Stimulated activated CD4-positive, alpha-beta T cell treated with anti-CD3 and anti-CD28 coated beads, TNF-alpha, amount 100 ng/mL, for 1 hour (primary cell): ENCODE data around the gene CARD19.

Experiments
- DNase-seq, 3 donors: peaks; one replicate each; pipeline ENCODE4 v3.0.0-alpha.2; 2020; ENCODE audit warnings: low read depth in 3 of 3, low spot score in 1 of 3

The CARD19 gene

DNA sequence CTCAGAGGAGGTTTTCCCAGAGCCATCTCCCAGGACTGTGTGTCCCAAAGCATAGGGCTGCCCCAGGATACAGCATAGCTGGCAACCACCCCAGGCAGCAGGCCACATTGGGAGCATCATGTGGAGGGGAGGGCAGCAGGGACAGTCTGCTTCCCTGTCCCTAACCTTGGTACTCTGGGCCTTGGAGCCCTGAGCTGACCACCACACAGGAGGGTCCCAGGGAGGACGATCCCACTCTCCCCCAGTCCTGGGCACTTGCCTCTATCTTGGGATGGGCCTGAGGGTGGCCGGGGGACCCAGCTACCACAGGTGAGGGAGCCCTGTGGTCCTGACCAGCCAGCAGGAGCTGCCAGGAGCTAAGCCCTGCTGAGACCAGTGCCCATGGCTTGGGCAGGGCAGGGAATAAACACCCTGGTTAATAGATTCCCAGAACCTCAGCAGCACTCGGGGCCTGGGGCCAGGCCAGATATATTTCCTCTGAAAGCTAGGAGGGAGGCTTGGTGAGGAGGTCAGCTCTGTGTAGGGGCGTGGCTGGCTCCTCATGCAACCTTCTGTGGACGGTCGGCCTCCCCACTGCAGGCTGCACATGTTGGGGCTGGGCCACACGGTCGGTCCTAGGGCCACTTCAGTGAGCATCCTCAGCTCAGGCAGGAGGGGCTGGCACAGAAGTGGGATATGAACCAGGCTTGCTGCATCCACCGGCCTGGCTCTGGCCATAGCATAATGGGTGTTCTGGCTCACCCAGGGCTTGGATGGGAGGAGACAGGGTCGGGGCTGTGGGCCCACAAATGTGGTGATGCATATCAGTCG, 33.9 kb downstream of the CARD19 start:
- DNase-seq = no peak

DNA sequence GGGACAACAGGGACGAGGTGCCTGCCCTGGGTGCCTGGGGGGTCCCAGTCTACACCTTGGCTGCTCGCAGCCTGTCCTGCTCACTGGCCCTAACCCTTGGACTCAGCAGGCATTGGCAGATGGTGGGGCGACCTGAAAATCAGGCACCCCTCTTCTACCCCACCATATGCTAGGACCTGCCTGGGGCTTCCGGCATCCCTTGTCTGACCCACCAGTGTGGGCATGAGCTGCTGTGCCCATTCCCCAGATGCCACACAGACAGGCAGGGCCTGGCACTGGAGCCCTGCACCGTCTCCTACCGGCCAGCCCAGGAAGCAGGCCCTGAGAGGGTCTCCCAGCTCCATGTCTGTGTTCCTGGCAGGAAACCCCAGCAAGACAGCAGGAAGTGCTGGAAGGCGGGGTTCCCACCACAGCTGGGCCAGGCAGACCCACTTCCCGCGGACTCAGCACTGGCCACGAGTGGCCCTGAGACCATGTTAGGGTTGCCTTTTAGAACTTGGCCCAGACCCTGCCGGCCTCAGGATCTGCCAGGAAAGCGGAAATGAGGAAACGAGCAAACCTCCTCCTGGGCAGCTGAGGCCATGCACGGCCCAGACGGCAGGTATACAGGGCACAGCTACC, 35.0 kb downstream of the CARD19 start:
- no peak for DNase-seq

DNA sequence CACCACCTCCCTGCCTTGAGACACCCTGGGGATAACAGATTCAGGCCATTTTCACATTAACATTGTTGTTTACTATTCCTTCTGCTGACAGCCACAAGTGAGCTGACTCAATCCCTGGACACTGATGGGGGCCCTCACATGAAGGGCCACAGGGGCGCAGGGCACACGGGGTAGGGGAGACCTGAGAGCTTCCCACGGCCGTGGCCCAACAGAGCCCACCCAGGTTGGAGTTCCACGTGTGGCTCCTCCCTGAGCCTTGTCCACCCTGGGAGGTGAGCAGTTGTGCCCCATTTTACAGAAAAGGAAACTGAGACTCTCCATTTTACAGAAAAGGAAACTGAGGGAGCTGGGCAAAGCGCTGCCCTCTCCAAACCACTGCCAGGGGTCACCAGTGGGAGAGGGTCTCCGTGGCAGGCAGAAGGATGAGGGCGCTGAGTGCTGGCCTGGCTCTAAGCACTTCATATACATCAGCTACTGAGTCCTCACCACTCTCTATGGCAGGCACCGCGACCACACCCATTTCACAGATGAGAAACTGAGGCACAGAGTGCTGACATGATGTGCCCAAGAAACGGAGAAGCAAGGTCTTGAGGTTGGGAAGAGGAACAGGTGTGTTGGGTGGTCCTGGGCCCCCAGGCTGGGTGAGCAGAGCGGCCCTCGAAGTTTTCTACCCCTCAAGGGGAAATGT, 35.7 kb downstream of the CARD19 start:
- DNase-seq = no peak

DNA sequence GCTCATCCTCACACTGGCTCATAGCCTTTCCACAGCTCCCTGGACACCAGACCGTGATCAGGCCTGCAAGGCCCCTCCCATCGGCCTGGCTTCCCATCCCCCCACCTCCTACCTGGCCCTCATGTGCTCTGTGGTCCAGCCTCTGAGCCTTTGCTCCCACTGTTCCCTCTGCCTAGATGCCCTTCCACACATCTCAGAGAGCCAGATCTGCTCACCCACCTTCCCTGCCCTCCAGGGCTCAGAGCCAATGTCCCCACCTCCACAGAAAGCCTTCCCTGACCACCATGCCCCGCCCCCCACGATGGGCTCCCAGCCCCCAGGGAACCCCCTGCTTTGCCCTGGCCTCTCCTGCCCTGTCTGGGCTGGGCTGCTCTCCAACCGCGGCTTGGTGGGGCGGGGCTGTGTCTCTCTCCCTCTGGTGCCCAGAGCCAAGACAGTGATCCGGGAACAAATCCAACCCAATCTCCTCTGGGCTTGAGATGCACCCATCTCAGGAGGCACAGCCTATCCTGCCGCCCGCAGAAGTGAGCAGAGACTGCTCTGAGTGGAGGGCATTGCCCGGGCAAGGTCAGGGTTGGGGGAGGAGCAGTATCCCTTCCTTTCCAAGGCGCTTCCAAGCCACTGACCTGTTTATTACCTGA, 36.4 kb downstream of the CARD19 start:
- no peak for DNase-seq

DNA sequence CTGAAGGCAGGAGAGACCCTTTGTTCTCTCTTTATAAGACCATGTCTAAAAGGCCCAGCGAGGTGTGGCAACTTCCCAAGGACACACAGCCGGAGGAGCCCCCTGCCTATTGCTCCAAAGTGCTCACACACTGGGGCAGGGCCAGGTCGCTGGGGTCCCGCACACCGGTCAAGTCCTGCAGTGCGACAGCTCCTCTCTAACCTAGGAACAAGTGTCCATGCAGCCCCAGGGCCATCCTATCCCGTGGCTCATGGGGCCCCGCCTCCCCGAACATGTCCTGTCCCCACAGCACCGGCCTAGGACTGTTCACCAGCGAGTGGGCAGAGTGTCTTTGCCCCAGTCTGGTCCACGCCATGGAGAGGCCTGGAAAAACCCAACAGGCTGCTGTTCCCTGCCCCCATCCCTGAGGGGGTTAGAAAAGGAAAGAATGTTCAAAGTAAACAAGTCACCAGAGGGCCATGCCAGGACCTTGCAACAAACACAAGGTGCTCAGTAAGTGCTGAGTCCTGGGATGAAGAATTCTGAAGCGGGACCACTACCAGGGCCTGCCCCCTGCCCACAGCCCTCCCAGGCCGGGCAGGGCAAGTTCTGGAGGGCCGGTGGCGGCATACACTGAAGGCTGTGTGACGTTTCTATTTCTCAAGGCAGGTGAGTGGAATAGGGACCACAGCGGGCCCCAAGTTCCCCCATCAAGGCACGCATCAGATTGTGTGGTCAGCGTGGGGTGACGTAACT, 37.1 kb downstream of the CARD19 start:
- no peak for DNase-seq

DNA sequence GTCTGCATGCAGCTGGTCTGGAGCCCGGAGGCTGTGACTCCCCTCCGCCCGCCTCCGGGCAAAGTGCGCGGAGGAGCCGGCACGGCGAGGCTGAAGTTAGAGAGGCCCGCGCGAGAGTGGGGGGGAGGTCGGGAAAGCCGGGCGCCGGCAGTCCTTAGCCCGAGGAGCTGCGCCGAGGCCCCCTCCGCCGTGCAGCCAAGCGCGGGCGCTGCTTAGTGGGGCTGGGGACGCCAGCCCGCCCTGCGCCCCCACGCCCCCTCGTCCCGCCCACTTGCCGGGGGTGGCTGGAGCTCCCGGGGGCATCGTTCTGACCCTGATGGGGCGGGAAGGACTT, 37.6 kb downstream of the CARD19 start:
- no peak for DNase-seq

DNA sequence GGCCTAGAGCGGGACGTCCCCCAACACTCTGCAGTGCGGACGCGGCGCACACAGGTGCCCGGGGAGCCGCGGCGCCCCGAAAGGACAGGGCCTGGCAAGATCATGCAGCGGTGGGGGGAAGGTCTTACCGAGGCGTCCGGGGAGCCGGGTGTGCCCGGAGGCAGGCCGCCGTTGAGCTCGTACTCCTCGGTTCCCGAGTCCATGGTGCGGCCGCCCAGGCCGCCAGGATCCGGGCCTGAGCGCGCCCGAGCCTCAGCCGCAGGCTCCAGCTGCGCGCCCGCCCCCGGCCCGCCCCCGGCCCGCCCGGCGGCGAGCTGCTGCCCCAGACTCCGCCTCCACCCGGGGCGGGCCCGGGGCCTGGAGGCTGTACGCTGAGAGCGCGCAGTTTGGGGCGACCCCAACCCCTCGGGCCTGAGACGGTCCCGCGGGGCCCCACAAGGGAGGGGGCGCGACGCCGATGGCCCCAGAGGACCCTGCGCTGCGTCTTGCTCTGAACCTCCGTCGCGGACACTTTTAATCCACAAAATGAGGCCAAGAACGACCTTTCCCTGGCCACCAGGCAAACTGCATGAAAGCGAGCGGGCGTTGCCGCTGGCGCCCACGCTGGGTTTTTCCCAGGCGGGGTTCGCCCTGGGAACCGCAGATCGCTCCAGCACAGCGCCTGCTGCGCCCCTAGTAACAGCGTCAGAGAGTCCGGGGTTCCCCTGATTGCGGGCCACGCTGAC, 38.2 kb downstream of the CARD19 start, which contains the start of gene NINJ1:
Gene NINJ1 (minus strand): TSS at position 237 of the 725 bp plus-strand sequence. CDS start 34 bp downstream, at position 203.
- peak; percentile 67 to 79 (median 69) for DNase-seq

DNA sequence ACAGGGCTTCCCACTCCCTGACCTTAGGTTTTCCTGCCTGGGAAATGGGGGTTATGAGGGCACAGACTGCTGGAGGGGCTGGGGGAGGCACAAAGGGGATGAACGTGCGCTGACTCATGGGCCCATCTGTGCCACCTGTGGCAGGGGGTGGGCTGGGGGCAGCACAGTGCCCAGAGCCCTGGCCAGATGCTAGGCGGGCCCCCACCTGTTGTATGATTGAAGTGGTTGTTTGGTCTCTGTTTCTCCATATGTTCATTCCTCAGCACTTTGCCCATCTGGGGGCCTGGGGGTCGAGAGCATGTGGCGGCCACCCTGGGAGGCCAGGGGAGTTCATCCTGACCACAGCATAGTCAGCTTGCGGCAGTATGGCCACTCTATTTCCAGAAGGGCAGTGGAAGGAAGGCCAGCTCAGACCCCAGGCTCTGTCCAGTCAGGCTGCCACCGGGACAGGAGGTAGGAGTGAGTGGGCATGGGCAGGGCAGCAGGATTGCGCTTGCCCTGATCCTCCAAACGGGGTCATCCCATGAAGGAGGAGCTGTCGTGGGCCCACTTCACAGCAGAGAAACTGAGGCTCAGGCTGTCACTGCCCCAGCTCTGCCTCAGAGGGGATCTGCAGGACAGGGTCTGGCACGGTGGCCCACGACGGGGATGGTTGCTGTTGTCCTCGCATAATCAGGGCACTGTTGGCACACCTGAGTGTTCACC, 38.9 kb downstream of the CARD19 start:
- no peak for DNase-seq

DNA sequence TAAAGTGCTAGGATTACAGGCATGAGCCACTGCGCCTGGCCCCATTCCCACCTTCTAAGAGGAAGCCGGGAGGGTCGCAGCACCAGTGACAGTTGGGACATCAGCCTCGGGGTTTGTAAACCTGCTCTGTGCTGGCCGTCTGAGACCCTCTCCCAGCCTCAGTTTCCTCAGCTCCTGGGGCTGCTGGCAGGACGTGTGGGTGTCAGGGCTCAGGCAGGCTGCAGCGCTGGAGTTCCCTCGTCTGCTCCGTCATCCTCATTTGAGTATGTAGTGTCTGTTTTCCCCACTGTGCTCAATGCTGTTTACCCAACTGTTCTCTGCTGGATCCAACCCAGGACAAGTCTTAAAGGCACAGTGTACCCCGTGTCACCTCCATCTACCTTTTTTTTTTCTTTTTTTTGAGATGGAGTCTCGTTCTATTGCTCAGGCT, 40.0 kb downstream of the CARD19 start:
- no peak for DNase-seq

DNA sequence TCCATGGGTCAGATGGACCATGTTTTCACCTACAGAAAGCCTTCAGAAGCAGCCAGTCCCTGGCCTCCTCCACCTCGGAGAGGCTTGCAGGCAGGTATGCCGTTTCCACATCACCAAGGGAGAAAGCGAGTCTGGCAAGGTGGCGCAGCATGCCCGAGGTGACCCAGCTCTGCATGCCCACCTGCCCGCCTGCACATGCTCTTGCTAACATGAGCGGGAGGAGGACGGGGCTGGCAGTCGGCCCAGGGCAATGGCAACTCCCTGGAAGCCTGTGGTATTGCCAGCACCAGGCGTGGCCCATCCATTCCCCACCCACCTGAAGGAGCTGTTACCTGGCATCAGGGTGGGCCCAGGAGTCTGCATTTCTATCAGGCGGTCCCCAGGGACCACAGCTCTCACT, 41.3 kb downstream of the CARD19 start:
- DNase-seq = no peak

DNA sequence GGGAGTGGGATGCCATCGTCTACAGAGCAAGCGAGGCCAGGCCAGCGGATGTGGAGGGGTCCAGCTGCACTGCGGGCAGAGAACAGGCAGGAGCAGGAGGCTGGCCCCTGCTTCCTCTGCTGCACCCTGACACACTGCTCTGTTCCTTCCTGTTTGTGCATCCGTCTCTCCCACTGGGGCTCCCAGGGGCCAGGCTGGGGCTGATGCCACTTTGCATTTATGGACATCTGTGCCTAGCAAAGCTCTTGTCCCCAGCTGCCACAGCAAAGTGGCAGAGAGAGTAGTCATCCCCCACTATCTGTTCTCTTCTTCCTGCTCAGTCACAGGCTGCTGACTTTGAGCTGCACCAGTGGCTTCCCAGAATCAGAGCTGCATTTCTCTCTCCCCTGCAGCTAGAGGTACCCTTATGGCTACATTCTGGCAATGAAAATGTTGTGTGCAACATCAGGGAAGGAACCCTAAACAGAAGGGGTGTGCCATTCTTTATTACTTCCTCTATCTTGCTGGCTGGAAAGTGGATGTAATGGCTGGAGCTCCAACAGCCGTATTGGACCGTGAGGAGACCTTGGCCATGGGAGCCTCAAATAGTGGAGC, 42.3 kb downstream of the CARD19 start:
- no peak for DNase-seq

DNA sequence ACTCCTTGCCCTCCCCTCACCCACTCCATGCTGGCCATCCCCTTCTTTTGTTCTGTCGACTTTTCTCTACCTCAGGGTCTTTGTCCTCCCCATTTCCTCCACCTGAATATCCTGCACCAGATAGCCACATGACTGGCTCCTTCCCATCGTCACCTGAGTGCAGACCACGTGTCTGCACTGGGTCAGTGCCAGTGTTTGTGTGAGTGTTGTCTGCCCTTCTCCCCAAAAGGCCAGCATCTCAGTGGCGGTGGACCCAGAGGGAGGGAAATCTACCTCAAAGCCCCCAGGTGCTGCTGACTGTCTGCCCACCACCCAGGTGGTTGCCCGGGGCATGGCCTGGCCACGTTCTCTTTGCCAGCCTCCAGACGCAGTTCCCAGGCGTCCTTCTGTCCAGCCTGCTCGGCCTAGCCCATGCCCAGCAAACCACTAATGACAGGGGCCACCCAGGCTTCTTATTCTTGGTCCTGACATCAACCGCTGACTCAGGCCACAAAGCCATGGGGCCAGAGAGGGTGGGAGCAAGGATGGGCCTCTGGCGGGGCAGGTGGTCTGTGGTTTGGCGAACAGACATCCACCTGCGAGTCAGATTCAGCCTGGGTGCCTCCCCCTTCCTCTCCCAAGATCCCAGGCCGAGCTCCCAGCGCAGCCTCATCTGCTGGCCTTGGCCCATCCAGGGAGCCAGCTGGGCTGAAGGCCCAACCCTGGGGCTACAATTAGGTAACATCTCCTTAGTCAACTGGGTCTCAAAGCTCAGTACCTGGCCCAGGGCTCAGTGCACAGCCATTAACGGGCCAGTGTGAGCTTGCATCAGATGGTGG, 43.6 kb downstream of the CARD19 start:
- DNase-seq = no peak

DNA sequence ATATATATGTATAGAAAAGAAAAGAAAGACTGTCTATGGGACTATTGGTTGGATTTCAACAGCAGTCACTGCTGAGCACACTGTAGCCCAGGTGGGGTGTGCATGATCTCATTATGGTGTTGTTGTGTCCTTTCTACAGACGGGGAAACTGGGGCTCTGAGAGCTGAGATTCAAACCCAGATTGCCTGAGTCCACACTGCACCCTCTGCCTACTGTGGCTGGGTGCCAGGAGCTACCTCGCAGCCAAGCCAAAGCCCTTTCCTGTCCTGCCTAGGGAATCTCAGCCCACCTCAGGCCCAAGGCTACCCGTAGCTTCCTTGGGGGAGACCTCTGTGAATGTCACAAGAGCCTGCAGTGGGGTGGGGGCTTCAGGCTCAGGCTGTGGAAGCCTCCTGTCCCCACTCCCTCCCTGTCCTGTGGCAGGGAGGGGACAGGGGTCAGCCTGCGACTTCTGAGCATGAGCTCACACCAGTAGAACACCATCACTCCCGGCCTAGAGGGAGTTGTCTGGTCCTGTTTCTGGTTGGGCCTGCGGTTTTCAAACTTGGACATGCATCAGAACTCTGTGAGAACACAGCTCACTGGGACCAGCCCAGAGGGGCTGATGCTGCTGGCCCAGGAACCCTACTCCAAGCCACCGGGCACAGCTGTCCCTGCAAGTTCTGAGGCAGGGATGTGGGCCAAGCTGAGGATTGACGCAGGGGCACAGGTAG, 45.9 kb downstream of the CARD19 start:
- no peak for DNase-seq

DNA sequence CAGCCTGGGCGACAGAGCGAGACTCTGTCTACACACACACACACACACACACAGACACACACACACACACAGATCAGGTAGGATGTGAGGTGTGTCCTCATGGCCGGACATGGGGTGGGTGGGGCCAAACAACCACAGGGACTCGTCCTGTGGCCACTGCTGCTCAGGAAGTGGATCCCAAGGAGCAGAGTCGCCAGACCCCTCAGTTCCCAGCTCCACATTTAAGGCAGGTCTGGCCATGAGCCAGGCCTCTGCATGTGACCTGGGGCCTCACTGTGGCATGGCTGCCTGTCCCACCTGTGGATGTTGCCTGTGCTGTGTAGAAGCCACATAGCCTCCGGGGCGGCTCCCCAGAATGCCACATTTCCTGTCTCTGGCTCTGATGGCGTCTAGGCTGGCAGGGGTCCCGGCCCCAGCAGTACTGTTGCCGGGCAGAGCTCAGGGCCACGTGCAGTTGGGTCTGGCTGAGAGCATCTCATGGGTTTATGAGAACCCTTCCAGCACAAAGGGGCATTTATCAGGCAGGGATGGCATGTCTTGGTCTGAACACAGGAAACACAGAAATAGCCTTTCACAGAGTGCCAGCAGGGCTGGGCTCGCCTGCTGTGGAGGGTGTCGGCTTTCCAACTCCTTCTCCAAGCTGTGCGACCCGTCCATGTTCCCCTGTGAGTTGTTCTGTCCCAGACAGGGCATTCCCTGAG, 48.0 kb downstream of the CARD19 start:
- DNase-seq = peak in 2 of 3 donors; percentile 24 to 42

DNA sequence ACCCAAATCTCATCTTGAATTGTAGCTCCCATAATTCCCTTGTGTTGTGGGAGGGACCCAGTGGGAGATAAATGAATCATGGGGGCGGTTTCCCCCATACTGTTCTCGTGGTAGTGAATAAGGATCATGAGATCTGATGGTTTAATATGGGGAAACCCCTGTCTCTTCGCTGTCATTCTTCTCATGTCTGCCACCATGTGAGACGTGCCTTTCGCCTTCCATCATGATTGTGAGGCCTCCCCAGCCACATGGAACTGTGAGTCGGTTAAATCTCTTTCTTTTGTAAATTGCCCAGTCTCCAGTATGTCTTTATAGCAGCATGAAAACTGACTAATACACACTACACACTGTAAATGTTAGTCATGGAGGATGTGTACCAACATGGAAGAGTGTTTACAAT, 50.7 kb downstream of the CARD19 start:
- peak in 1 of 3 donors; percentile 26 for DNase-seq

DNA sequence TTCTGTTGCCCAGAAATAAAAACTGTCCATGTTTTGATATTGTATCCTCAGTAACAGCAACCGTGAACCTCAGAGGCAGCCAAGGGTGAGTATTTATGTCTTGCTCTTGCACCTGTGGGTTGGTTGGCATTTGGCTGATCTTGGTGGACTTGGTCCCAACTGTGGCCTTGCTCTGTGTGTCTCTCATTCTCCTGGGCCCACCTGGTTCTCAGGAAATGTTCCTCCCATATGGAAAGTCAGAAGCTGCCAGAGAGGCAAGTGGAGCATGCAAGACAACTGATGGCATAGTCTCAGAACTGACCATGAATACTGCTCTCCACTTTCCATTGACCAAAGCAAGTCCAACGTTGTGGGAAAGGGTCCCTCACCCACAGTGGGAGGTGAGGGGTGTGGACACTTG, 51.6 kb downstream of the CARD19 start:
- no peak for DNase-seq

DNA sequence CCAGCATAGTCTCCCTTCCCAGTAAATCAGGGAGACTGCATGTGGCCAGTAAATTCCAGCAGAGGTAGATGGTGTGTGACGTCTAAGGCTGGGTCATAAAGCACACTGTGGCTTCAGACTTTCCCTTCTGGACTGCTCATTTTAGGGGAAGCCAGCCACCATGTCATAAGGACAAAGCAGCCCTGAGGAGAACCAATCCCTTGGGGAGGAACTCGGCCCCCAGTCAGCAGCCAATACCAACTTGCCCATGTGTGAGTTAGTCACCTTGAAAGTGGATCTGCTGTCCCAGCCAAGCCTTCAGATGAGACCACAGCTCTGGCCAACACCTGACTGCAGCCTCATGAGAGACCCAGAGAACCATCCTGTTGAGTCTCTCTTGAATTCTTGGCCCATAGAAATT, 52.7 kb downstream of the CARD19 start:
- DNase-seq = no peak
